Vagina (tissue), 2 donors: Measurements from ENCODE around the gene NSUN6. TPM values are rescaled to one million over a fixed set of nuclear protein-coding genes. Genes with fewer than 3 reads are reported as not detected.

Experiments used
- DNase-seq, 2 donors: peaks; one replicate each; pipeline ENCODE4 v3.0.0-alpha.2; 2017; ENCODE audit errors: extremely low spot score in 2 of 2
- H3K27ac ChIP-seq: fragments of 200-600 bp; sonication (generic); one replicate; pipeline ENCODE4 v1.5.1; 2019
- H3K27me3 ChIP-seq: fragments of 200-600 bp; sonication (generic); one replicate; pipeline ENCODE4 v1.5.1; 2019
- H3K36me3 ChIP-seq, 2 donors: fragments of 200-600 bp; sonication (generic); one replicate each; pipeline ENCODE4 v1.5.1; 2017 to 2019
- H3K4me1 ChIP-seq: fragments of 200-600 bp; sonication (generic); one replicate; pipeline ENCODE4 v1.5.1; 2019
- H3K4me3 ChIP-seq, 2 donors: fragments of 200-600 bp; sonication (generic); 1 replicate in 1 of 2; 2 replicates in 1 of 2; pipeline ENCODE4 v1.5.1; 2016 to 2019
- H3K9me3 ChIP-seq: fragments of 200-600 bp; sonication (generic); one replicate; pipeline ENCODE4 v1.5.1; 2019
- CTCF ChIP-seq, 3 experiments: fragments of 450-650 bp in 2 of 3; fragments of 200-600 bp in 1 of 3; sonication (generic) in 1 of 3; IDR thresholded peaks; one replicate each; pipeline ENCODE4 v1.5.1; 2017 to 2019; ENCODE audit warnings: antibody characterized with exemption in 3 of 3, mild to moderate bottlenecking in 2 of 3, moderate library complexity in 2 of 3
- POLR2A ChIP-seq, 2 donors: fragments of 450-650 bp; IDR thresholded peaks; one replicate each; pipeline ENCODE4 v1.6.1; 2017; ENCODE audit warnings: antibody characterized with exemption in 2 of 2, mild to moderate bottlenecking in 2 of 2, moderate library complexity in 2 of 2
- POLR2AphosphoS5 ChIP-seq, 2 donors: sonication (generic); formaldehyde crosslinking; IDR thresholded peaks; one replicate each; pipeline ENCODE4 v1.9.0; 2017; ENCODE audit warnings: antibody characterized with exemption in 2 of 2, mild to moderate bottlenecking in 2 of 2, low read depth in 1 of 2; ENCODE audit not compliant: insufficient read depth in 1 of 2
- intact Hi-C: fragments of 100-400 bp; cut with DNase I; formaldehyde crosslinking; loops from one replicate; pipeline ENCODE4 v1.15.1; 2023
- total RNA-seq: library from RNA; depleted of rRNA; stranded (reverse); fragments of >200 nt; gene quantifications from one replicate; pipeline ENCODE4 v1.2.3, GENCODE V29; 2016

Gene NSUN6
- total RNA-seq, 1 donor from 2014 or later = 11.5 TPM

- no peaks in the 10 kb centered on the region for H3K4me1 ChIP-seq
- TF ChIP-seq CTCF (IDR thresholded peaks at IDR 0.05) (no peak), POLR2A (IDR thresholded peaks at IDR 0.05) (no peak), POLR2AphosphoS5 (IDR thresholded peaks at IDR 0.05; ENCODE audit: insufficient read depth in 1 of 2, low read depth in 1 of 2) (no peak)
- H3K36me3 ChIP-seq = no peaks in the 10 kb centered on the region
- no peak overlapping the region for H3K4me3 ChIP-seq
- intact Hi-C loops = no loop called here
- no peaks in the 10 kb centered on the region for H3K9me3 ChIP-seq
- no peak for DNase-seq
- H3K27ac ChIP-seq = no peak overlapping the region
- H3K27me3 ChIP-seq = no peaks in the 10 kb centered on the region
Observed at GRCh38 chr10:18532881-18533535, 118.4 kb downstream of the NSUN6 start.

GRCh38 chr10:18528292-18528691, 123.1 kb downstream of the NSUN6 start:
- TF ChIP-seq CTCF (IDR thresholded peaks at IDR 0.05) = no peak
- no peak for TF ChIP-seq POLR2AphosphoS5 (IDR thresholded peaks at IDR 0.05; ENCODE audit: insufficient read depth in 1 of 2, low read depth in 1 of 2)
- no peak for TF ChIP-seq POLR2A (IDR thresholded peaks at IDR 0.05)
- Histone ChIP-seq H3K4me1 (no peaks in the 10 kb centered on the region), H3K36me3 (no peaks in the 10 kb centered on the region), H3K27ac (no peak overlapping the region), H3K27me3 (no peaks in the 10 kb centered on the region), H3K9me3 (no peaks in the 10 kb centered on the region), H3K4me3 (no peak overlapping the region)
- no peak for DNase-seq
- intact Hi-C loops = no loop called here

GRCh38 chr10:18527687-18528086, 123.7 kb downstream of the NSUN6 start:
- no peaks in the 10 kb centered on the region for H3K27me3 ChIP-seq
- no peak for DNase-seq
- intact Hi-C loops = no loop called here
- no peaks in the 10 kb centered on the region for H3K9me3 ChIP-seq
- TF ChIP-seq POLR2A (IDR thresholded peaks at IDR 0.05) = no peak
- no peak overlapping the region for H3K27ac ChIP-seq
- H3K36me3 ChIP-seq = no peaks in the 10 kb centered on the region
- no peaks in the 10 kb centered on the region for H3K4me1 ChIP-seq
- H3K4me3 ChIP-seq = no peak overlapping the region

- no peak overlapping the region for H3K27ac ChIP-seq
Observed at GRCh38 chr10:18523858-18524257, 127.5 kb downstream of the NSUN6 start.

GRCh38 chr10:18523025-18523424, 128.4 kb downstream of the NSUN6 start:
- DNase-seq = no peak
- TF ChIP-seq POLR2A (IDR thresholded peaks at IDR 0.05) (no peak), CTCF (IDR thresholded peaks at IDR 0.05) (no peak), POLR2AphosphoS5 (IDR thresholded peaks at IDR 0.05; ENCODE audit: insufficient read depth in 1 of 2, low read depth in 1 of 2) (no peak)
- Histone ChIP-seq H3K4me3 (no peak overlapping the region), H3K4me1 (no peaks in the 10 kb centered on the region), H3K27me3 (no peaks in the 10 kb centered on the region), H3K36me3 (no peaks in the 10 kb centered on the region), H3K9me3 (no peaks in the 10 kb centered on the region), H3K27ac (no peak overlapping the region)
- intact Hi-C loops = no loop called here

More at GRCh38 chr10:18523858-18524257, 127.5 kb downstream of the NSUN6 start:
- TF ChIP-seq POLR2AphosphoS5 (IDR thresholded peaks at IDR 0.05; ENCODE audit: insufficient read depth in 1 of 2, low read depth in 1 of 2) = no peak
- no peak for TF ChIP-seq CTCF (IDR thresholded peaks at IDR 0.05)
- no peak for TF ChIP-seq POLR2A (IDR thresholded peaks at IDR 0.05)
- no peaks in the 10 kb centered on the region for H3K9me3 ChIP-seq
- H3K4me1 ChIP-seq = no peaks in the 10 kb centered on the region
- intact Hi-C loops = no loop called here
- H3K4me3 ChIP-seq = no peak overlapping the region
- H3K36me3 ChIP-seq = no peaks in the 10 kb centered on the region
- no peaks in the 10 kb centered on the region for H3K27me3 ChIP-seq
- no peak for DNase-seq
